Neural crest cell (in vitro differentiated cells): Measurements from ENCODE around the gene SIK3. TPM values are rescaled to one million over a fixed set of nuclear protein-coding genes. Genes with fewer than 3 reads are reported as not detected.

ENCODE experiments used
- DNase-seq: peaks from one replicate; pipeline ENCODE4 v3.0.0; 2021; ENCODE audit warnings: low read depth, mixed read lengths, low spot score
- H3K27ac Mint-ChIP-seq: one replicate; pipeline ENCODE4 v1.8.0; 2021; ENCODE audit warnings: mild to moderate bottlenecking, mixed read lengths; ENCODE audit not compliant: unreplicated experiment
- H3K27me3 Mint-ChIP-seq: 2 replicates; pipeline ENCODE4 v1.8.0; 2021; ENCODE audit warnings: low read depth, mild to moderate bottlenecking, mixed read lengths
- H3K36me3 Mint-ChIP-seq: 2 replicates; pipeline ENCODE4 v1.8.0; 2021; ENCODE audit warnings: low read depth, mild to moderate bottlenecking, mixed read lengths
- H3K4me1 Mint-ChIP-seq: 2 replicates; pipeline ENCODE4 v1.8.0; 2021; ENCODE audit warnings: mixed read lengths
- H3K4me3 Mint-ChIP-seq: one replicate; pipeline ENCODE4 v1.8.0; 2021; ENCODE audit warnings: mild to moderate bottlenecking, mixed read lengths
- H3K9me3 Mint-ChIP-seq: 2 replicates; pipeline ENCODE4 v1.8.0; 2021; ENCODE audit warnings: mixed read lengths
- CTCF ChIP-seq: fragments of 200-600 bp; sonication (generic); conservative IDR thresholded peaks from 2 replicates; pipeline ENCODE4 v1.5.0; 2021; ENCODE audit warnings: antibody characterized with exemption, mild to moderate bottlenecking
- total RNA-seq: library from RNA; stranded (reverse); gene quantifications from 2 replicates; pipeline ENCODE4 v1.2.1, GENCODE V29; 2021

Gene SIK3
- total RNA-seq, 1 donor from 2014 or later, result 39.7 TPM

- peaks cover 34% of the 10 kb centered on the region for H3K4me1 Mint-ChIP-seq
- no peak for TF ChIP-seq CTCF
- H3K27ac Mint-ChIP-seq, result no peak overlapping the region
- no peak overlapping the region for H3K4me3 Mint-ChIP-seq
- no peaks in the 10 kb centered on the region for H3K27me3 Mint-ChIP-seq
- H3K36me3 Mint-ChIP-seq, result peaks cover under 1% of the 10 kb centered on the region
- no peak for DNase-seq
- H3K9me3 Mint-ChIP-seq, result peaks cover under 1% of the 10 kb centered on the region
These were observed 24.1 kb downstream of the SIK3 start for GRCh38 chr11:117074119-117074518.

- no peak for TF ChIP-seq CTCF
- Mint-ChIP-seq H3K9me3 (no peaks in the 10 kb centered on the region), H3K27ac (no peak overlapping the region), H3K4me1 (peaks cover 32% of the 10 kb centered on the region), H3K27me3 (no peaks in the 10 kb centered on the region), H3K4me3 (no peak overlapping the region), H3K36me3 (no peaks in the 10 kb centered on the region)
- no peak for DNase-seq
These were observed 24.7 kb downstream of the SIK3 start for GRCh38 chr11:117073539-117073938.

- no peak for DNase-seq
- Mint-ChIP-seq H3K9me3 (no peaks in the 10 kb centered on the region), H3K36me3 (no peaks in the 10 kb centered on the region), H3K4me1 (peaks cover 27% of the 10 kb centered on the region), H3K27me3 (no peaks in the 10 kb centered on the region), H3K27ac (no peak overlapping the region), H3K4me3 (no peak overlapping the region)
- no peak for TF ChIP-seq CTCF
These were observed 25.4 kb downstream of the SIK3 start for GRCh38 chr11:117072517-117073461.

GRCh38 chr11:117071344-117071787, 26.9 kb downstream of the SIK3 start:
- Mint-ChIP-seq H3K9me3 (no peaks in the 10 kb centered on the region), H3K4me3 (no peak overlapping the region), H3K27me3 (no peaks in the 10 kb centered on the region), H3K27ac (no peak overlapping the region), H3K4me1 (peaks cover 17% of the 10 kb centered on the region), H3K36me3 (no peaks in the 10 kb centered on the region)
- TF ChIP-seq CTCF, result no peak
- no peak for DNase-seq

GRCh38 chr11:117070016-117070415, 28.2 kb downstream of the SIK3 start:
- TF ChIP-seq CTCF, result no peak
- peaks cover 14% of the 10 kb centered on the region for H3K4me1 Mint-ChIP-seq
- no peaks in the 10 kb centered on the region for H3K36me3 Mint-ChIP-seq
- H3K9me3 Mint-ChIP-seq, result no peaks in the 10 kb centered on the region
- DNase-seq, result no peak
- no peak overlapping the region for H3K27ac Mint-ChIP-seq
- no peak overlapping the region for H3K4me3 Mint-ChIP-seq
- no peaks in the 10 kb centered on the region for H3K27me3 Mint-ChIP-seq
